ENCODE data around the gene ZNF14. TPM values are rescaled to one million over a fixed set of nuclear protein-coding genes. Genes with fewer than 3 reads are reported as not detected.

Gene ZNF14
- total and polyA plus RNA-seq, 2 of the 13 experiments (the other 11 are each of a cell fraction or from before 2014, with no cell fraction given), result 1.9 to 6.2 TPM

DNA sequence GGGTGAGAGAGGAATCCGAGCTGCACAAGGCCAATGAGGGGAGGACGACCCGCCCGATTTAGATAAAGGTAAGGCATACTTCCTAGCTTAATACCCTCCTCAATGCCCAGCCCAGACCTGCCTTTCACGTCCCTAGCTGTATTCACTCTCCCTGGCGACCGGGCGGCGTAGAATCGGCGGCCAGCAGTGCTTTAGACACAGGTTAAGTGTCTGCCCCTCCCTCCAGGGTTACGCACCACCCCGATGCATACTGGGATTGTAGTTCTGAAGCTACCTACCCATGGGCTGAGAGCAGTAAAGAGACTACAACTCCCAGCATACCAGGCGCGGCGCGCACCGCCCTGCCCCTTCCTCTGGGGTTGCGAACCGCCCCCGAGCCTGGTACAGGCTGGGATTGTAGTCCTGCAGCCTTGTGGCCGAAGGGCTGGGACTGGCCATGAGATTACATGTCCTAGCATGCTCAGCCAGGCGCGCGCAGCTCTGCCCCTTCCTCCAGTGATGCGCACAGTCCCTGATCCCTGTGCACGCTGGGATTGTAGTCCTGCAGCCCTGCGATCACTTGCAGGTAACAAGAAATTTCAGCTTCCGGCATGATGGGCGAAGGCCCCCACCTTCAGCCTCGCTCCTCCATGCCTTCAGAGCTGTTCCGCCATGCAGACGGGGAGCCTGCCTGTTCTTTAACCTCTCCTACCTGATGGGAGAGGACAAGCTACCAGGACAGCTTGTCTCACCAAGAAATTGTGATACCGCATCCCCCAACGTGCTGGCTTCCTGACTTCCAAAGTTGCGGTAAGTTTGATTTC lies 43.5 kb upstream of the ZNF14 start (continued):
- peak; percentile 34; the same call in 1 of the 2 replicates for TF ChIP-seq SMAD3 (CRISPR knock-in tag; IDR thresholded peaks at IDR 0.05)
- TF ChIP-seq ZNF552 (CRISPR knock-in tag; IDR thresholded peaks at IDR 0.05; ENCODE audit: borderline replicate concordance), result no peak
- TF ChIP-seq, protein P1, sequence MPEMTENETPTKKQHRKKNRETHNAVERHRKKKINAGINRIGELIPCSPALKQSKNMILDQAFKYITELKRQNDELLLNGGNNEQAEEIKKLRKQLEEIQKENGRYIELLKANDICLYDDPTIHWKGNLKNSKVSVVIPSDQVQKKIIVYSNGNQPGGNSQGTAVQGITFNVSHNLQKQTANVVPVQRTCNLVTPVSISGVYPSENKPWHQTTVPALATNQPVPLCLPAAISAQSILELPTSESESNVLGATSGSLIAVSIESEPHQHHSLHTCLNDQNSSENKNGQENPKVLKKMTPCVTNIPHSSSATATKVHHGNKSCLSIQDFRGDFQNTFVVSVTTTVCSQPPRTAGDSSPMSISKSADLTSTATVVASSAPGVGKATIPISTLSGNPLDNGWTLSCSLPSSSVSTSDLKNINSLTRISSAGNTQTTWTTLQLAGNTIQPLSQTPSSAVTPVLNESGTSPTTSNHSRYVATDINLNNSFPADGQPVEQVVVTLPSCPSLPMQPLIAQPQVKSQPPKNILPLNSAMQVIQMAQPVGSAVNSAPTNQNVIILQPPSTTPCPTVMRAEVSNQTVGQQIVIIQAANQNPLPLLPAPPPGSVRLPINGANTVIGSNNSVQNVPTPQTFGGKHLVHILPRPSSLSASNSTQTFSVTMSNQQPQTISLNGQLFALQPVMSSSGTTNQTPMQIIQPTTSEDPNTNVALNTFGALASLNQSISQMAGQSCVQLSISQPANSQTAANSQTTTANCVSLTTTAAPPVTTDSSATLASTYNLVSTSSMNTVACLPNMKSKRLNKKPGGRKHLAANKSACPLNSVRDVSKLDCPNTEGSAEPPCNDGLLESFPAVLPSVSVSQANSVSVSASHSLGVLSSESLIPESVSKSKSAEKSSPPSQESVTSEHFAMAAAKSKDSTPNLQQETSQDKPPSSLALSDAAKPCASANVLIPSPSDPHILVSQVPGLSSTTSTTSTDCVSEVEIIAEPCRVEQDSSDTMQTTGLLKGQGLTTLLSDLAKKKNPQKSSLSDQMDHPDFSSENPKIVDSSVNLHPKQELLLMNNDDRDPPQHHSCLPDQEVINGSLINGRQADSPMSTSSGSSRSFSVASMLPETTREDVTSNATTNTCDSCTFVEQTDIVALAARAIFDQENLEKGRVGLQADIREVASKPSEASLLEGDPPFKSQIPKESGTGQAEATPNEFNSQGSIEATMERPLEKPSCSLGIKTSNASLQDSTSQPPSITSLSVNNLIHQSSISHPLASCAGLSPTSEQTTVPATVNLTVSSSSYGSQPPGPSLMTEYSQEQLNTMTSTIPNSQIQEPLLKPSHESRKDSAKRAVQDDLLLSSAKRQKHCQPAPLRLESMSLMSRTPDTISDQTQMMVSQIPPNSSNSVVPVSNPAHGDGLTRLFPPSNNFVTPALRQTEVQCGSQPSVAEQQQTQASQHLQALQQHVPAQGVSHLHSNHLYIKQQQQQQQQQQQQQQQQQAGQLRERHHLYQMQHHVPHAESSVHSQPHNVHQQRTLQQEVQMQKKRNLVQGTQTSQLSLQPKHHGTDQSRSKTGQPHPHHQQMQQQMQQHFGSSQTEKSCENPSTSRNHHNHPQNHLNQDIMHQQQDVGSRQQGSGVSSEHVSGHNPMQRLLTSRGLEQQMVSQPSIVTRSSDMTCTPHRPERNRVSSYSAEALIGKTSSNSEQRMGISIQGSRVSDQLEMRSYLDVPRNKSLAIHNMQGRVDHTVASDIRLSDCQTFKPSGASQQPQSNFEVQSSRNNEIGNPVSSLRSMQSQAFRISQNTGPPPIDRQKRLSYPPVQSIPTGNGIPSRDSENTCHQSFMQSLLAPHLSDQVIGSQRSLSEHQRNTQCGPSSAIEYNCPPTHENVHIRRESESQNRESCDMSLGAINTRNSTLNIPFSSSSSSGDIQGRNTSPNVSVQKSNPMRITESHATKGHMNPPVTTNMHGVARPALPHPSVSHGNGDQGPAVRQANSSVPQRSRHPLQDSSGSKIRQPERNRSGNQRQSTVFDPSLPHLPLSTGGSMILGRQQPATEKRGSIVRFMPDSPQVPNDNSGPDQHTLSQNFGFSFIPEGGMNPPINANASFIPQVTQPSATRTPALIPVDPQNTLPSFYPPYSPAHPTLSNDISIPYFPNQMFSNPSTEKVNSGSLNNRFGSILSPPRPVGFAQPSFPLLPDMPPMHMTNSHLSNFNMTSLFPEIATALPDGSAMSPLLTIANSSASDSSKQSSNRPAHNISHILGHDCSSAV (CRISPR knock-in tag; IDR thresholded peaks at IDR 0.05; ENCODE audit: borderline replicate concordance), result no peak
- TF ChIP-seq EZH2 (conservative IDR thresholded peaks at IDR 0.05; ENCODE audit: low read depth, low read length), result no peak
- TF ChIP-seq, protein P2, sequence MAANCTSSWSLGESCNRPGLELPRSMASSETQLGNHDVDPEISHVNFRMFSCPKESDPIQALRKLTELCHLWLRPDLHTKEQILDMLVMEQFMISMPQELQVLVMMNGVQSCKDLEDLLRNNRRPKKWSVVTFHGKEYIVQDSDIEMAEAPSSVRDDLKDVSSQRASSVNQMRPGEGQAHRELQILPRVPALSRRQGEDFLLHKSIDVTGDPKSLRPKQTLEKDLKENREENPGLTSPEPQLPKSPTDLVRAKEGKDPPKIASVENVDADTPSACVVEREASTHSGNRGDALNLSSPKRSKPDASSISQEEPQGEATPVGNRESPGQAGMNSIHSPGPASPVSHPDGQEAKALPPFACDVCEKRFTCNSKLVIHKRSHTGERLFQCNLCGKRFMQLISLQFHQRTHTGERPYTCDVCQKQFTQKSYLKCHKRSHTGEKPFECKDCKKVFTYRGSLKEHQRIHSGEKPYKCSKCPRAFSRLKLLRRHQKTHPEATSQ (CRISPR knock-in tag; IDR thresholded peaks at IDR 0.05; ENCODE audit: borderline replicate concordance), result 0 out of 2 replicates have a peak, but pooled peaks have one; percentile 63
- TF ChIP-seq ZNF296 (CRISPR knock-in tag; conservative IDR thresholded peaks at IDR 0.05), result 0 out of 2 replicates have a peak, but pooled peaks have one; percentile 69
- TF ChIP-seq ZNF34 (CRISPR knock-in tag; IDR thresholded peaks at IDR 0.05; ENCODE audit: borderline replicate concordance), result no peak; the same call in 1 of the 2 replicates
- no peak for TF ChIP-seq CHD2 (IDR thresholded peaks at IDR 0.05; ENCODE audit: low read depth, low read length)
- no peak for TF ChIP-seq ETV6 (CRISPR knock-in tag; conservative IDR thresholded peaks at IDR 0.05)
- TF ChIP-seq ZFP36L1 (CRISPR knock-in tag; IDR thresholded peaks at IDR 0.05), result no peak
- TF ChIP-seq ZNF253 (CRISPR knock-in tag; IDR thresholded peaks at IDR 0.05; ENCODE audit: borderline replicate concordance), result no peak
- peak; percentile 41 for TF ChIP-seq PHF5A (CRISPR knock-in tag; IDR thresholded peaks at IDR 0.05; ENCODE audit: low read depth, unreplicated experiment)
- no peak for TF ChIP-seq NR2F1 (CRISPR knock-in tag; IDR thresholded peaks at IDR 0.05)
- no peak for TF ChIP-seq ZNF432 (CRISPR knock-in tag; IDR thresholded peaks at IDR 0.05; ENCODE audit: borderline replicate concordance)
- TF ChIP-seq, protein P3, sequence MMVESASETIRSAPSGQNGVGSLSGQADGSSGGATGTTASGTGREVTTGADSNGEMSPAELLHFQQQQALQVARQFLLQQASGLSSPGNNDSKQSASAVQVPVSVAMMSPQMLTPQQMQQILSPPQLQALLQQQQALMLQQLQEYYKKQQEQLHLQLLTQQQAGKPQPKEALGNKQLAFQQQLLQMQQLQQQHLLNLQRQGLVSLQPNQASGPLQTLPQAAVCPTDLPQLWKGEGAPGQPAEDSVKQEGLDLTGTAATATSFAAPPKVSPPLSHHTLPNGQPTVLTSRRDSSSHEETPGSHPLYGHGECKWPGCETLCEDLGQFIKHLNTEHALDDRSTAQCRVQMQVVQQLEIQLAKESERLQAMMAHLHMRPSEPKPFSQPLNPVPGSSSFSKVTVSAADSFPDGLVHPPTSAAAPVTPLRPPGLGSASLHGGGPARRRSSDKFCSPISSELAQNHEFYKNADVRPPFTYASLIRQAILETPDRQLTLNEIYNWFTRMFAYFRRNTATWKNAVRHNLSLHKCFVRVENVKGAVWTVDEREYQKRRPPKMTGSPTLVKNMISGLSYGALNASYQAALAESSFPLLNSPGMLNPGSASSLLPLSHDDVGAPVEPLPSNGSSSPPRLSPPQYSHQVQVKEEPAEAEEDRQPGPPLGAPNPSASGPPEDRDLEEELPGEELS (CRISPR knock-in tag; IDR thresholded peaks at IDR 0.05), result peak; percentile 40; the same call in 1 of the 2 replicates
- TF ChIP-seq MAF1 (CRISPR knock-in tag; IDR thresholded peaks at IDR 0.05; ENCODE audit: borderline replicate concordance), result no peak
- TF ChIP-seq ZNF670 (CRISPR knock-in tag; IDR thresholded peaks at IDR 0.05; ENCODE audit: borderline replicate concordance), result 0 out of 2 replicates have a peak, but pooled peaks have one; percentile 41
